Mucosa of stomach (tissue), 1 donor: ENCODE results near the gene DNAAF1.

Experiments used
- H3K27me3 ChIP-seq: one replicate; pipeline ENCODE4 v1.7.0; 2013; ENCODE audit warnings: mild to moderate bottlenecking, low read length; ENCODE audit not compliant: control insufficient read depth, insufficient read depth
- H3K36me3 ChIP-seq: one replicate; pipeline ENCODE4 v1.7.0; 2013; ENCODE audit warnings: low read length; ENCODE audit not compliant: control insufficient read depth, insufficient read depth
- H3K4me1 ChIP-seq: one replicate; pipeline ENCODE4 v1.7.0; 2013; ENCODE audit warnings: mild to moderate bottlenecking, low read length; ENCODE audit not compliant: control insufficient read depth, insufficient read depth
- H3K4me3 ChIP-seq: one replicate; pipeline ENCODE4 v1.7.0; 2013; ENCODE audit warnings: low read length
- H3K9ac ChIP-seq: one replicate; pipeline ENCODE4 v1.7.0; 2013; ENCODE audit warnings: mild to moderate bottlenecking, low read length, moderate library complexity
- H3K9me3 ChIP-seq: one replicate; pipeline ENCODE4 v1.7.0; 2013; ENCODE audit warnings: mild to moderate bottlenecking, low read length, moderate library complexity; ENCODE audit not compliant: control insufficient read depth
- donor health status: Pancreatic carcinoma.

DNAAF1 gene

DNA sequence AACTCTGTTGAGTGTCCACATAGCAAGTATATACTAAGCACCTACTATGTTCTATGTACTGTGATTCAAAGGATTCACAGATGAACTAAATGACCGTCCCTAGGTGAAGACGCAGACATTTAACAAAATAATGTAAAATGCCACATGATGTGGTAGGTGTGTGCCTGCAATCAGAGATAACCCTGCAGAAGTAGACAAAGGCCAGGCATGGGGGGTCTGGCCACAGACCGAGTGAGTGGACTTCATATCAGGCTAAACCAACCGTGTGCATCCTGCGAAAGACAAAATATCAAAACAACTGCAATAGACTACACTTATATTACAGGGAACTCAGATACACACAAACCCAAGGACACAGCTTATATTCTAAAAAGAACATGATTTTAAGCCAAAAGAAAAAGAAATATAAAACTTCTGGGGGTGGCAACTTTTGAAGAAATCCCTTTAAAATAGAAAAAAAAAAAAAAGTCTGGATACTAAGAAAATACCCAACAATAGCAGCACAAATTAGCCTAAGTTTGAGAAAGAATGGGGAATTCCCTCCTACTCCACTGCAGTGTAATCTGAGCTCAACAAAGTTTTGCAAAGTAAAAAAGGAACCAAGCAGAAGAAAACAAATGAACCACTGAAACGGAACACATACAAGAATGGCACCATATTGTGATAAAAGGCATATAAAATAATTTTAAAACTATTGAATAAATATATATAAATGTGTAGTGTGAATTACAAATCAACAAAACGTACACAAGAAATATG, 12.4 kb upstream of the DNAAF1 start:
- H3K27me3 ChIP-seq = no peaks in the 10 kb centered on the region
- no peak overlapping the region for H3K4me3 ChIP-seq
- no peaks in the 10 kb centered on the region for H3K9me3 ChIP-seq
- no peaks in the 10 kb centered on the region for H3K36me3 ChIP-seq
- no peaks in the 10 kb centered on the region for H3K4me1 ChIP-seq
- no peak overlapping the region for H3K9ac ChIP-seq

DNA sequence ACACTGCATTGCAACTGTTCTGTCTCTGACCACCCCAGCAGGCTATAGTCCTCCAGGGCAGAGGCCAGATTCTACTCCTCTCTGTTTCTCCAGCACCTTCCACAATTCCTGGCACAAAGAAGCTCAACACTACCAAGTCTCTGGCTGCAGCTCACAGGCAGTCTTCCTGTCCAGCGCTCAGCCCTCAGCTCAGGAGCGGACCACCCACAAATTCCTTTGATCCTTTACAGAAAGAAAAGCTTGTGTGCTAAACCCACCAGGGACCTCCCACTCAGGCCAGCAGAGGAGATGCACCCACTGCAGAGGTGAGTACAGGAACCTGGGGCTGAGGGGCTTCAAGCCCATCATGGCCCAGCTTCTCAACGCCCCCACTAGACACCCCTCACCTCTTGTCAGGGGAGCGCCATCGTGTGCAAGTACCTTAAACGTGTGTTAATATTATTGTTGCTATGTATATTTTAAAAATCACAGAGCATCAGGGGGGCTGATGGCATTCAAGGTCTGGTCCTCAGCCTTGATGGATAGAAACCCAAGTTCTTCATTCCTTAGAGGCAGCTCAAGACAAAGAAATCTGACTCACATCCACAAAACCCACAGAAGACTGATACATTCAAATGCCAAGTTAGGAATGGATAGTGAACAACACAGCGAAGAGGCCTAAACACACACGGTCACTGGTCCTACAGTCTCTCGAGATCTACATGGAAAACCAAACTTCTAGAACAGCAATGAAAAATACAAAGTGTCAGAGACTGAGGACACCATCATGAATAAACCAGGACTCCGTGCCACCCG, 8.6 kb upstream of the DNAAF1 start:
- no peak overlapping the region for H3K4me3 ChIP-seq
- H3K36me3 ChIP-seq = no peaks in the 10 kb centered on the region
- H3K9me3 ChIP-seq = no peaks in the 10 kb centered on the region
- no peaks in the 10 kb centered on the region for H3K27me3 ChIP-seq
- no peak overlapping the region for H3K9ac ChIP-seq
- peaks cover 12% of the 10 kb centered on the region for H3K4me1 ChIP-seq

DNA sequence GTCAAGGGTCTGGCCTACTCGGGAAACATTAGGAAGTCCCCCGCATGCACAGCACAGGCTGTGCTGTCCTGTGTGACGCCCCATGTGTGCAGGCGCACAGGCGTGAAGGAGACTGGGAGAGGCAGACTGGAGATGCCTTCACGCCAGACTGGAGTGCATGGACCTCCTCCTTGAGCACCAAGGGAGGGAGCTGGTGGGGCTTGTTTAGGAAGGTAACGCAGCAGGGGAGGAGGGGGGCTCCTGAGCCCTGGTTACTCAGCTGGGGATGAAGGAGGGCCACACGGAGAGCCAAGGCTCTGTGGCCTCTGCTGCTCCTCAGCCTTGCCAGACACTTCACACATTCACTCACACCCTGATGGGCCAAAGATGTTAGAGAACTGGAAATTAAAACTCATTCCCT, 7.8 kb upstream of the DNAAF1 start:
- Histone ChIP-seq H3K4me1 (peaks cover 12% of the 10 kb centered on the region), H3K27me3 (no peaks in the 10 kb centered on the region), H3K4me3 (no peak overlapping the region), H3K36me3 (no peaks in the 10 kb centered on the region), H3K9me3 (no peaks in the 10 kb centered on the region), H3K9ac (no peak overlapping the region)

DNA sequence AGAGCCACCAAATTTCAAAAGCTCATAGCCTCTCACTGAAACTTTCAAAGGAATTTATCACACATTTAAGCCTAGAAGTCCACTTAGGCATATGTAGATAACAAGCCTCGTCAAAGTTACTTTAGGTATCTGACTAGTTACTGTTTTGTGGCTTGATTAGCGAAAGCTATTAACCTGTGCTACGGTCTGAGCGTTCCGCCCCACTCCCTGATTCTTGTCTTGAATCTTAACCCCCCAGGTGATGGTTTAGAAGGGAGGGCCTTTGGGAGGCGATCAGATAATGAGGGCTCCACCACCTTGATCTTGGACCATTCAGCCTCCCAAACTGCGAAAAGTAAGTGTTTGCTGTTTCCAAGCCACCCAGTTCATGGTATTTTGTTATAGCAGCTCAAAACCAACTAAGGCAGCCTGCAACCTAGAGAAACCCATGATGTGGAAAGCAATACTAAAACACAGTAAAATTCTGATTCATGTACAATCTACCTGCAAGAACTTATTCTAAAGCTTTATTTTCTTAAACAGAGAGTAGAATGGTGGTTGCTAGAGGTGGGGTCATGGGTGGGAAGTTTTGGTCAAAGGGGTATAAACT, 7.2 kb upstream of the DNAAF1 start:
- no peak overlapping the region for H3K9ac ChIP-seq
- no peak overlapping the region for H3K4me3 ChIP-seq
- H3K9me3 ChIP-seq = no peaks in the 10 kb centered on the region
- H3K27me3 ChIP-seq = no peaks in the 10 kb centered on the region
- peaks cover 12% of the 10 kb centered on the region for H3K4me1 ChIP-seq
- no peaks in the 10 kb centered on the region for H3K36me3 ChIP-seq

DNA sequence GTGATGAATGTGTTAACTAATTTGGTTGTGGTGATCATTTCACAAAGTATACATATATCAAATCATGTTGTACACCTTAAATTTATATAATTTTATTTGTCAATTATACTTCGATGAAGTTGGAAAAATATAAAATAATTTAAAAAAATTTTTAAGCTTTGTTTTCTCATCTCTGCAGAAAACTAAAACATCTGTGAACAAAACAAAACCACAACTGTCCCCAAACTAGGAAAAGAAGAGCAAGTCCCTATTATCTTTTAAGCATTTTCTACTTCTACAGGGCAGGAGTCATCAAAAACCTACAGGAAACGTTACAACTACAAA, 6.6 kb upstream of the DNAAF1 start:
- Histone ChIP-seq H3K9ac (no peak overlapping the region), H3K36me3 (no peaks in the 10 kb centered on the region), H3K4me3 (no peak overlapping the region), H3K27me3 (no peaks in the 10 kb centered on the region), H3K9me3 (no peaks in the 10 kb centered on the region), H3K4me1 (peaks cover 12% of the 10 kb centered on the region)

DNA sequence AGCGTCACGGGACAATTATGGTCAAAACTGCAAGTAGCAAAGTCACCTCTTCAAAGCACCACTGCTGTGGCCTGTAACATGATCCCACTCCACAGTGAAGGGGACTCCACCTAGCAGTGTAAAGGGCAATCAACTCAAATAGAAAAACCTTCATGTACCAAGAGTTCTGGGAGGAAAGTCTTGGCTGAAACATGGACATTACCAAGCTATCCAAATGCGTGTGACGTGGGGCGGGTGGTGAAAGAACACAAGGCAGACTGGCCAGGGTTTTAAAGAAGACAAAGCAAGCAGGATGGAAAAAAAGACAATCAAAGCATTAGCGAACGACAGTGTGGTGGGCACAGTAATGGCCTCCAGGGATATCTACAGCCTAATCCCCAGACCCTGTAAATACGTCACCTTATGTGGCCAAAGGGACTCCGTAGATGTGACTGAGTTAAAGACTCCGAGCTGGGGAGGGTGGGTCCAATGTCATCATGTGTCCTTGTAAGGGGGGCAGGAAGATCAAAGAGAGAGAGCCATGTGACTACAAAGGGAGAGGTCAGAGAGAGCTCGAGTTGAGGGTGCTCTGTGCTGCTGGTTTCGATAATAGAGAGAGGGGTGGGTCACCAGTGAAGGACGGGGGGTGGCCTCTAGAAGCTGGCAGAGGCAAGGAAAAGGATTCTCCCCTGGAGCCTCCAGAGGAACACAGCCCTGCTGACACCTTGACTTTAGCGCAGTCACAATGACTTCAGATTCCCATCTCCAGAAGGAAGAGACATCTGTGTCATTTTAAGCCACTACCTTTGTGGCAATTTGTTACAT, 6.1 kb upstream of the DNAAF1 start:
- Histone ChIP-seq H3K4me3 (no peak overlapping the region), H3K4me1 (peaks cover 12% of the 10 kb centered on the region), H3K9ac (no peak overlapping the region), H3K27me3 (no peaks in the 10 kb centered on the region), H3K9me3 (no peaks in the 10 kb centered on the region), H3K36me3 (no peaks in the 10 kb centered on the region)

DNA sequence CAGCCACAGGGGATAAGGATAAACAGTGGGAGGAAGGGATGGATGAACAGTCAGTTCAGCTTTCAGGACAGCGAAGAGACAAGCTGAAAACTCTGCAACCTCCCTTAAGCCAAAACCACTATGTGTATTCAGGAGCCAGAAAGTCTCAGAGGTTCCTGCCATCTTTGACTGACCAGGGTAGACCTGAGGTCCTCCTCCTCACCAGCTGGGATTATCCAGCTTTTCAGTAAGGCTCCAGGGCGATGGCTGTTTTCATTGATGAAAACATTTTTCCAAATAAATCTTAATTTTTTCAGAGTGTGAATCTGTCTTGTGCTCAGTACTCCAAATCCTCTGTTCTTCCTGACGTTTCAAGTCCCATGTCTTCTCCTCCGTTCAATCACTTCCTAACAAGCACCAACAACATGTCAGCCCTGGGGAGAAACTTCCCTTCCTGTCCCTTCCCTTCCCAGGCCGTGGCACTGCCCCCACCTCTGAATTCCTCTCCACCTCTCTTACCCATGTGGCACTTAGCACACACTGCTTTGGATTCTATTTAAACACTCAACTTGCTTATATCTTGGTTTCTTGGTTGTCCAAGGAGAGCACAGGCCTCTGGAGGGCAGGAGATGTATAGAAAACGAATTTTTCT, 5.4 kb upstream of the DNAAF1 start:
- Histone ChIP-seq H3K9ac (no peak overlapping the region), H3K36me3 (no peaks in the 10 kb centered on the region)

DNA sequence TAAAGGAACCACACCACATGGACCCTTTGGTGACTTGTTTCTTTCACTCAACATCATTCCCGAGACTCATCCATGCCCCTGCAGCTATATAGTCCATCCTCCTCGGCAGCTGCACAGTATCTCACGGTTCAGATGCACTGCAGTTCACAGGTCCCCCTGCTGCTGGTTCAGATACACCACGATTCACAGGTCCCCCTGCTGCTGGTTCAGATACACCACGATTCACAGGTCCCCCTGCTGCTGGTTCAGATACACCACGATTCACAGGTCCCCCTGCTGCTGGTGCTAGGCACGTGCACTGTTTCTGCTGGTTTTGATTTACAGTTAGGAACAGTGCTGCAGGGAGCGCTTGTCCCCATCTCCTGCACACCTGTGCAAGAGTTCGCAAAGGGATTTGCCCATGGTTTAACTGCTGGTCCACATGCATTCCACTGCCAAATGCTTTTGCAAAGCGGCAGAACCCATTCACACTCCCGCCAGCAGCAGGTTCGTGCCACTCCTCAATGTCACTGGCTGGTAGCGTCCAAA, 3.9 kb upstream of the DNAAF1 start:
- no peak overlapping the region for H3K4me3 ChIP-seq
- H3K9ac ChIP-seq = no peak overlapping the region
- H3K36me3 ChIP-seq = no peaks in the 10 kb centered on the region
- H3K9me3 ChIP-seq = no peaks in the 10 kb centered on the region
- no peaks in the 10 kb centered on the region for H3K27me3 ChIP-seq
- peaks cover 12% of the 10 kb centered on the region for H3K4me1 ChIP-seq

More for the DNA sequence above, 5.4 kb upstream of the DNAAF1 start:
- Histone ChIP-seq H3K4me3 (no peak overlapping the region), H3K4me1 (peaks cover 12% of the 10 kb centered on the region), H3K9me3 (no peaks in the 10 kb centered on the region), H3K27me3 (no peaks in the 10 kb centered on the region)

DNA sequence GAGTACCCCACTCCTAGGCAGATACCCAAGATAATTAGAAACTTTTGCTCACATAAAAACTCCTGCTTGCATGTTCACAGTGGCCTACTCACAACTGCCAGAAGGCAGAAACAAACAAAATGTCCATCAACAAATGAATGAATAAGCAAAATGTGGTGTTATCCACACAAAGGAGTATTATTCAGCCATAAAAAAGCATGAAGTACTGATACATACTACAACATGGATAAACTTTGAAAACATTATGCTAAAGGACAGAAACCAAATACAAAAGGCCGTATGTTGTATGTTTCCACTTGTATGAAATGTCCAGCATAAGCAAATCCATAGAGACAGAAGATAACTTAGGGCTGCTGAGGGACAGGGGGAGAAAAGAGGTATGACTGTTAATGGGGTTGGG, 2.0 kb upstream of the DNAAF1 start:
- H3K9me3 ChIP-seq = no peaks in the 10 kb centered on the region
- no peak overlapping the region for H3K4me3 ChIP-seq
- H3K36me3 ChIP-seq = no peaks in the 10 kb centered on the region
- no peaks in the 10 kb centered on the region for H3K27me3 ChIP-seq
- no peak overlapping the region for H3K9ac ChIP-seq
- H3K4me1 ChIP-seq = peaks cover 12% of the 10 kb centered on the region

DNA sequence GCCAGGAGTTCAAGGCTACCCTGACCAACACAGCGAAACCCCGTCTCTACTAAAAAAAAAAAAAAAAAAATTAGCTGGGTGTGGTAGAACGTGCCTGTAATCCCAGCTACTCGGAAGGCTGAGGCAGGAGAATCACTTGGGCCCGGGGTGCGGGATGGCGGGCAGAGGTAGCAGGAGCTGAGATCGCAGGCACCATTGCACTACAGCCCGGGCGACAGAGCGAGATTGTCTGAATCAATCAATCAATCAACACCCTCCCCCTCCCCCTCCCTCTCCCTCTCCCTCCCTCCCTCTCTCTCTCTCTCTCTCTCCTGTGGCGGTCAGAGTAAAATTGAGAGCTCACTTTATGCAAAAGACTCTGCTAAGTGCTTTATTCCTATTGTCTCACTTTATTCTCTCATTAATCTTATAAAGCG, 1.3 kb upstream of the DNAAF1 start:
- Histone ChIP-seq H3K27me3 (no peaks in the 10 kb centered on the region), H3K9ac (peak overlapping the region; percentile 64), H3K4me3 (peak overlapping the region; percentile 20), H3K9me3 (no peaks in the 10 kb centered on the region), H3K4me1 (peaks cover 9% of the 10 kb centered on the region), H3K36me3 (no peaks in the 10 kb centered on the region)

DNA sequence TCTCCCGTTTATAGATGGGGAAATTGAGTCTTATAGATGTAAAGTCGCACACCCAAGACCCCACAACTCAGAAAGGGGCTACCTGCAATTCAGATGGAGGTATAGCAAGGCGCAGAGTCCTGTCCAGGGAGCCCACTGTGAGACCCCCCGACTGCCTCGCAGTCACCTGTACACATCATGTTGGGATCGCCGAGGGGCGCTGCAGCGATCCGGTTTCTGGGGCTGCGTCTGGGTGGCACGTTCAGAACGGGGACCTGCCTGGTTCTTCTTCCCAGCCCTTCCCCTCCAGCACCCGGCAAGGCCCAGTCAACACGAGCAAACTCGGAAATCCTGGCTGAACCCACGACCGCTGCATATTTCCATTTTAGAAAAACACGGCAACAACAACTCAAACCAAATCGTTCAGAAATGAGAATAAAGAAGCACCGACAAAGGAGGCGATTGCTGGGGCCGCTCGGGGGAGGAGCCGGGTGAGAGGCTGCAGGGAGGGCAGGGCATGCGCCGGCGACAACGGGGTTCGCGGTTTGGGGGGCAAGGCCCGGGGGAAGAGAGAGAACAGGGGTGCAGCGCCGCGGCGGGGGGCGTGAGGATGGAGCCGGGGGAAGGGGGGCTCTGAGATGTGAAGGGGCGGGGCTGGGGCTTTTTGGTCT, 774 bp upstream of the DNAAF1 start:
- peak overlapping the region; percentile 20 for H3K4me3 ChIP-seq
- H3K36me3 ChIP-seq = no peaks in the 10 kb centered on the region
- no peaks in the 10 kb centered on the region for H3K9me3 ChIP-seq
- H3K4me1 ChIP-seq = peaks cover 4% of the 10 kb centered on the region
- H3K27me3 ChIP-seq = no peaks in the 10 kb centered on the region
- peak overlapping the region; percentile 64 for H3K9ac ChIP-seq
